NB4 (cell line): Measurements from ENCODE around the gene IPO13.

Experiments
- MYC ChIP-seq: IDR thresholded peaks from 2 replicates; pipeline ENCODE4 v1.6.1; 2011; ENCODE audit warnings: low read depth, low read length
- POLR2A ChIP-seq: IDR thresholded peaks from 2 replicates; pipeline ENCODE4 v1.6.1; 2011; ENCODE audit warnings: mild to moderate bottlenecking; ENCODE audit not compliant: insufficient read length; ENCODE audit errors: extremely low read depth
- TF ChIP-seq, protein P1 (sequence below): IDR thresholded peaks from one replicate; pipeline ENCODE4 v1.5.1; 2012; ENCODE audit warnings: low read depth, low read length

DNA sequence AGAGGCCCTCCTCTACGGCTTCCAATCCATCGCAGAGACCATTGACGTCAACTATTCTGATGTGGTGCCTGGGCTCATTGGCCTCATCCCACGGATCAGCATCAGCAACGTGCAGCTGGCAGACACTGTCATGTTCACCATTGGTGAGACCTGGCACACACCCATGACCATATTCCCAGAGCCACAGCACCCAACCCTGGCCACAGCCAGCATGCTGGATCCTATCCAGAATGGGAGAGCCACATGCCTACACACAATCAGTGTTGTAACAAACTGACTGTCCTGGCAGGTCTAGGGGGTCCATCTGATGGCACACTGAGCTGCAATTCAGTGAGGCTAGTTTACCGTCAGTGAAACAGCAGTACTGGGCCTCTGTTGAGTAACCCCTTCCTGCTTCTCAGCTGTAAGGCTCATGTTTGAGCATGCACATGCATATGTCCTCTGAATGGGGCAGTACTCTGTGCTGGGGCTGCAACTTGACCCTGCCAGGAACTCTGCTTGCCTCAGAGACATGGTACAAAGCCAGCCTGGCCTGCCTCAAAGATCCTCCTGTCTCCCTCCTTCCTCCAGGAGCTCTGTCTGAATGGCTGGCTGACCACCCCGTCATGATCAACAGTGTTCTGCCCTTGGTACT, 10.8 kb downstream of the IPO13 start:
- TF ChIP-seq POLR2A, result no peak
- TF ChIP-seq, protein P1, sequence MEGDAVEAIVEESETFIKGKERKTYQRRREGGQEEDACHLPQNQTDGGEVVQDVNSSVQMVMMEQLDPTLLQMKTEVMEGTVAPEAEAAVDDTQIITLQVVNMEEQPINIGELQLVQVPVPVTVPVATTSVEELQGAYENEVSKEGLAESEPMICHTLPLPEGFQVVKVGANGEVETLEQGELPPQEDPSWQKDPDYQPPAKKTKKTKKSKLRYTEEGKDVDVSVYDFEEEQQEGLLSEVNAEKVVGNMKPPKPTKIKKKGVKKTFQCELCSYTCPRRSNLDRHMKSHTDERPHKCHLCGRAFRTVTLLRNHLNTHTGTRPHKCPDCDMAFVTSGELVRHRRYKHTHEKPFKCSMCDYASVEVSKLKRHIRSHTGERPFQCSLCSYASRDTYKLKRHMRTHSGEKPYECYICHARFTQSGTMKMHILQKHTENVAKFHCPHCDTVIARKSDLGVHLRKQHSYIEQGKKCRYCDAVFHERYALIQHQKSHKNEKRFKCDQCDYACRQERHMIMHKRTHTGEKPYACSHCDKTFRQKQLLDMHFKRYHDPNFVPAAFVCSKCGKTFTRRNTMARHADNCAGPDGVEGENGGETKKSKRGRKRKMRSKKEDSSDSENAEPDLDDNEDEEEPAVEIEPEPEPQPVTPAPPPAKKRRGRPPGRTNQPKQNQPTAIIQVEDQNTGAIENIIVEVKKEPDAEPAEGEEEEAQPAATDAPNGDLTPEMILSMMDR, result no peak
- TF ChIP-seq MYC, result no peak
